GM19328 (cell line): ENCODE results near the gene RRP12.

Experiments
- ATAC-seq: cut with Tn5 transposase; IDR thresholded peaks from one replicate; pipeline ENCODE4 v1.9.1; 2021; ENCODE audit warnings: mild to moderate bottlenecking, moderate library complexity; ENCODE audit not compliant: unreplicated experiment

Gene RRP12

DNA sequence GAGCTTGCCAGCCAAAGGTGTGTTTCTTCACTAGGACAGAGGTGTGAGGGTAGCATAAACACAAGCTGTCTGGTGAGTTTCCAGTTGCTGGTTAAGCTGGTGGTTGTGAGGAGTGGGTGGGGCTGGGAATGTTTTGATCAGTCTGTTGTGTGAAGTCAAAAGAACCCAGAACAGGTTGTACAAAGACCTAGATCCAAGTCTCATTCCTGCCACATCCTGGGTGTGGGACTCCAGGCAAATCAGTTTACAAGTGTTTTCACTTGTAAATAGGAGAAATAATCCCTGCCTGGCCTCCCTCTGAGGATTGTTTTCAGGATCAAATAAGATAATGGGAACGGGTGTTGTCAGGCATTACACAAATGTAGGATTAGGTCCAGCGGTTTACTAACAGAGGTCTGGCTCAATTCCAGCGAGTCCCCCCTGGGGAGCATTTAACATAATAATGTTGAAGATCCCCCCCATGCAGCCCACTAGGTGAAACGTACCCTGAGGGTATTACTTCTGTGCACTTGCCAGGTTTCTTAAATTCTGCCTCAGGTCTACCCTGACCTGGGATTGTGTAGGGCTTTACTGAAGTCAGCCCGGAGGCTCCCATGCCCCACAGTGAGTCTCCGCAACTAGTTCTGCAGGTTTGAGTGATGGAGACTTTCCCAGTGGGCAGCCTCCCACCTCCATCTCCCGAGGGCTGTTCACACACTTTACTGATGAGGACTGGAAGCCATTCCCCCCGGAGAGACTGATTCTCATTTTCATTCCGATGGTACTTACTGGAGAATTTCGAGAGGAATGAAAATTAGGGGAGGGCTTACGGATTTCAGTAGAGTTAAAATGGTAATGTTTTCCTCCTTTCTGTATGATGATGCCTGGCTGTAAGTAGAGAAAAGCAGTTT, 64.0 kb downstream of the RRP12 start:
- no peak for ATAC-seq

- ATAC-seq: no peak
These were observed 64.7 kb downstream of the RRP12 start for GRCh38 chr10:97336446-97336845.

DNA sequence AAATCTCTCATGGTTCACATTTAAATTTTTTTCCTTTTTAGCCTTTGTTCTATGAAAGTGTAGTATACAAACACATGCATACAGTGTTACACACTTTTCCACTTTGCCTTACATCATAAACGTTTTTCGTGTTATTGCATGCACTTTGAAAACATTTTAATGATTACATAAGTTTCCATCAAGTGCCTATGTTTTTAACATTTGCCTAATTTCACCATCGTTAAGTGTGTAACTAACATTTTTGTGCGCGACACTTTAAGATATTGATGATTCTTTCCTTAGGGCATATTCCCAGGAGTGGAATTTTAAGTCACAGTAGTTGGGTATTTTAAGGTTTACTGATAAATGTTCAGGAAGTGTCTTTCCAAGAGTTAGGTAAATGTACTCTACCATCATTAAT, 65.1 kb downstream of the RRP12 start:
- ATAC-seq: no peak

- no peak for ATAC-seq
These were observed 65.9 kb downstream of the RRP12 start for GRCh38 chr10:97335188-97335619.

- ATAC-seq: peak; percentile 82
These were observed 66.6 kb downstream of the RRP12 start, which contains the start of gene FRAT2 for GRCh38 chr10:97334370-97335175. Gene FRAT2 (minus strand): TSS chr10:97334729. CDS start chr10:97334572, 157 bp downstream.

DNA sequence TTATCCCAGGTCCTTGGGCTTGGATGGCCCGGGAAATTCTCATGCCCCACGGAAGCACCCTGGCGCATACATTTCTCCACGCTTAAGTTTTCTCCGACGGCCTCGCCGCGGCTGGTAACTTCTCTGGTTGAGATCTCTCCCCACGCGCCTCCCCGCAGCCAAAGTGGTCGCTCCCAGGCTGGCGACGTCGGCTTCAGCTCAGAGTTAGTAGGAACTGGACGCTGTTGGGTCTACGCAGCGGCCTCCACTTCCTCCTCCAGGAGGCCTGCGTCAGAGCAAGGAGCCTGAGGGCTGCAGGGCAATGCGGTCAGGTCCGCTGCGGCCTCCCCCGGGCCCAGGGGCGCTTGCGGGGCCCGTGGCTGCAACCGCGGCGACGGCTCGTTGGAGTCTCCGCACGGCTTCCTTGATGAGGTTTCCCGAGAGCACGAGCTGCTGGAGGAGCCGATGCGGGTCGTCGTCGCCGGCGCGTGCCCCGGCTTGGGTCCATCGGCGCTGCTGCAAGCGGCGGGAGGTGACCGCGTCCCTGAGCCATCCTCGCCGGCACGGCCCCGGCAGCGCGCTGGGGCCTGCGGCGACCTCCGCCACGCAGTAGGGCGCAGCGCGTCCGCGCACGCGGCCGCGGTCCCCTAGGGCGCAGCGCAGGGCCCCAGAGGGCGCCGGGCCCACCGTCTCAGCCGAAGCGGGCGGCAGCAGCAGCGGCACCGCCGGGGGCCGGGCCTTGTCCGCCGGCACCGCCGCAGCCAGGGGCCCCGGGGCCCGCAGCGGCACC, 67.4 kb downstream of the RRP12 start:
- peak; percentile 28 for ATAC-seq

DNA sequence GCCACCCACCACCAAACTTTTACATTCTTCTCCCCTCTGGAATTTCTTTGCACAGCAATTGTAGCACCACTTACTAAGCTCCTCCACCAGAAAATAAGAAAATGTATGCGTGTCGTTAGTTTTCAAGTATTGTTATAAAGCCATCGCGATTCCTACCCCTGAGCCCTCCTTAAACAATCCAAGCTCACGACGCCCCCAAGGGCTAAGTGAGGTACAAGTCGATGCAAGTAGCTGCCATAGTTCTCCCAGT, 67.9 kb downstream of the RRP12 start:
- ATAC-seq: no peak

DNA sequence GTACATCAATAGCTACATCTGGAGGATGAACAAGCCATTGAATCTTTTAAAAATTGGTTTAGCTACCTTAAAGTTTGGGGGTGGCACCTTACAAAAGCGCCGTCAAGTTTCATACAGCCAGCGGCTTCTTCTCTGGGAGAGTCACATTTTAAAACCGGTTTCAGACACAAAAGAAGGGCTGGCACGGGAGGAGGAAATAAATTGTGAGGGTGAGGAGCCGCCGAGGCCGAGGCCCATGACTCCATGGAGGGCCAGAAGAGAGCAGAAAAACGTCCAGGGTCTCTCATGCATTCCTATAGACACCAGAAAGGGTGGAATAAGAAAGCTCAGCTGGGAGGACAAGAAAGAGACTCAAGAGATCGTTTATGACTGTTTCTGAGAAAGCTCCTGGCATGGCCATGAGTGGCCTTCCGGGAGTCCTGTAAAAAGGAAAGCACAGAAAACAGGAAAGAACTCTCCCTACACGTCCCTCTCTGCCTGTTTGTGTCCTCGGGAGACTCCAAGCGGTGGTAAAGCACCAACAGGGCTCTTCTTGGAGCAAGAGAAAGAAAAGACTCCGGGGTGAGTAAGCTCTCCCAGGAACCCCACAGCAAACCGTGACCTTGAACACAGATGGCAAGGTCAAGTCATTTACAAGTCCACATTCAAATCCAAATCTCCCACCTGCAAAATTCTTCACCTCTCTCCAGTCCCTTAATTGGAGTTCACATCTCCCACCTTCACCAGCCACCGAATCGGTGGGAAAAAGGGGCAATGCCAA, 68.4 kb downstream of the RRP12 start:
- ATAC-seq: no peak

DNA sequence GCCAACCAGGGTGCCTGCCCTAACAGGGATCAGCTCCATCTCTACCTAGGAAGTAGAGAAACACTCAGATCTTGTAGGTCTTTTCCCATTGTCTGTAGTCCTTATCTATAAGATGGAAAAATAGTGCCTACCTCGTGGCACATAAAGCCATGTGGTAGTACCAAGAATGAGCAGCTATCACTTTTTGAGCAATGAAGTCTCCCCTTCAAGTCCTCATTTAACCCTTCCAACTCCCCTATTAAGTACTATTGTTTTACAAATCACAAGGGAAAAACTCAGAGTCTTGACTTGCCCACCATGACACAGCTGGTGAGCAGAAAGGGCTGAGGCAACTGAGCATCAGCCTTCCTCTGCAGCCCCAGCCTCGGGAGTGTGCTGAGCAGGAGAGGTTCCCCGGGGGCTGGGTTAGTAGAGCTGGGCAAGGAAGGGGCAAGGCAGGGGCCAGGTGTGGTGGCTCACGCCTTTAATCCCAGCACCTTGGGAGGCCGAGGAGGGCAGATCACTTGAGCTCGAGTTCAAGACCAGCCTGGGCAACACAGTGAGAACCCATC, 69.9 kb downstream of the RRP12 start:
- ATAC-seq: no peak

- no peak for ATAC-seq
These were observed 71.4 kb downstream of the RRP12 start for GRCh38 chr10:97329766-97330165.

- no peak for ATAC-seq
These were observed 72.3 kb downstream of the RRP12 start for GRCh38 chr10:97328646-97329453.

DNA sequence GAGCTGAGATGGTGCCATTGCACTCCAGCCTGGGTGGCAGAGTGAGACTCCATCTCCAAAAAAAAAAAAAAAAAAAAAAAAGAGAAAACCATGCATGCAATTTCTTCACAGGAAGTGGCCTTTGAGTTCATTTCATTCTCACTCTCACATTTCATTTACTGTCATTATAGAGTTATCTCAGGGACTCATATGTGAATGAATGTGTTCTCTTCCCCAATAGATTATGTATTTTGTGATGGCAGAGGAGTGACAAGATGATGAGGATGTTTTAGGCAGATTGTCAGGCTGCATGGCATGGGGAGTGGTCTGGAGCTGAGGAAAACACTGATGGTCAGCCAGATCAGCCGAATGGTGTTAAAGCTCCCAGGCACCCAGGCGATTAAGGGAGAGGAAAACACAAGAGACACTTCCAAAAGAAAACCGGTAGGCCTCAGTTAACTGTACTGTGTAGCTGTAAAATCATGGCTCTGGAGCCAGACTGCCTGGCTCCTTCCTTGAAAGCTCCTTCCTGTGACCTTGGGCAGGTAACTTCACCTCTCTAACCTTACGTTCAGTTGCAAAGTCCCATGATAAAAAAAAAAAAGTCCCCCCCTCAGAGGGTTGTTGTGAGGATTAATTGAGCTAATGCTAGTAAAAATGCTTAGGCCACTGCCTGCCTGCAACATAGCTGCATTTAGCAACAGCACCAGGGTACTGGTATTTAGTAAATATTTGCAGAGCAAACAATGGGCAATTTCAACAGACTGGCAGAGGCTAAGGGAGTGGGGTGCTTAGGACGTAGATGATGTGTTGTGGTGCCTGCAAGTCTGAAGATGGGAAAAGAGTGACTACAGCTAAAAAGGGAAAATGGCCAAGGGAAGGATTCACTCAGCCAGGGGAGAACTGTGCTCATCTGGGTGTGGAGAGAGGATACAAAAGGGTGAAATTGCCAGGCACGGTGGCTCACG, 73.5 kb downstream of the RRP12 start:
- ATAC-seq: no peak

DNA sequence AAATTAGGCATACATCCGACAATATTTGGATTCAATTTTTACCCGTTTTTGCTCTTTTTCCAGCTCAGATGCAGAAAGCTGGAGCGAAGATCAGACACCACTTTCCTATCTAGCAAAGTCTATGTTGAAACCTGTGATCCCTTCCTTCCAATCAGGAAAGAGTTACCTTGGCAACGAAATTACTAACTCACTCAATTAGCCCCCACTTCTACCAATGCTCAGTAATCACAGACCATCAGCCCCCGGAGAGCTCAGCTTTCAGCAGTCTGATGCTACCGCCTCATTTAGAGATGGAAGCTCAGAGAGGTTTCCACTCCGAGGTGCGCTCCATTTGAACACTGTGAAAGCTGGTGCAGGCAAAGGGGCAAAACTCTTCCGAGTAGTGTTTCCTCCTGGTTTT, 75.4 kb downstream of the RRP12 start:
- no peak for ATAC-seq

- no peak for ATAC-seq
These were observed 77.6 kb downstream of the RRP12 start for GRCh38 chr10:97323501-97323900.

DNA sequence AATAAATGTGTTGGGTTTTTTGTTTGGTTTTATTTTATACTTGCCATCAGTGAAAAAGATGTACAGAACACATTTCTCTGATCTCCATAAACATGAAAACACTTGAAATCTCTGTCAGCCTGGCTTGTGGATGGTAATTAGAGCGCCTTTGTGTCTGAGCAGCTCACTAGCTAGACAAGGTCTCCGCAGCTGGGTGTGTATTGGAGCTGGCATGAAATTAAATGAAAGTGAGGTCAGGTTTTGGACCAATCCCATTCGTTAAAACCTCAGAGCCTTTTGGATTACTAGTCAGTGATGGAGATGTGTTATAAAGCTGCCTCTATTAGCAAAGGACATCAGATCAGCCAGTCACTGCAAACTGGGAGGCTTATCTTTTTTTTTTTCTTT, 79.3 kb downstream of the RRP12 start:
- ATAC-seq: no peak

DNA sequence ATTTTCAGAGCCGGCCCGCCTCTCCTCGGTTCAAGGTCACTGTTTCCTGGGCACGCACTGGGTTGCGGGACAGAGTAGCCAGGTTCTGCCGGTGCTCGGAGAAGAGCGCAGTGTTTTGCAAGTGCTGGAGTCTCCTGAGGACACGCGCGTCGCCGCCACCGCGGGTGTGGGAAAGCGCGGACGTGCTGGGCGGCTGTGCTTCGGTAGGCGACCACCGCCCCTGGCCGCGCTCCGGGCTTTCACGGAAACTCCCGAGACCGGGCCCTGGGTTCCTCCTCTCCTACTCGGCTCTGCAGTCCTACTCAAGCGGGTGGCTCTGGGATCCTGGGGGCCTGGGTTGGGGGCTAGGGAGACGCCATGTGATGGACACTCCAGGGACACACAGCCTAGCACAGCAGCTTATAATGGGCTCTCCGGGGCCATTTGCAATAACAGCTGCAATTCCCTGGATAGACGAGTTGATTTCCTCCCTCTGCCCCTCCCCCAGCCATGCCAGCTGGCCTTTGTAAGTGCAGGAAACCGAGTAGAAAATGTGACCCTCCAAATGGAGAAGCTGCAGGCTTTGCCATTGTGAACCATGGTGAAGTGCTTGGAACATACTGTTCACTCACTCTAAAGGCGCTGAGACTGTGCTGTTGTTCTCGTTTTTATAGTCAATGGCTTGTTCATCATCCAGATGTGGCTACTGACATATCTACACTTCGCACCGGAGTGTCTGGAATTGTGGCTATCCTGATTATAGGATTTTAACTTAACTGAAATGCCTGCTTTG, 79.9 kb downstream of the RRP12 start:
- no peak for ATAC-seq

- ATAC-seq: no peak
These were observed 80.6 kb downstream of the RRP12 start for GRCh38 chr10:97320480-97321031.
